DMS114 treated with DMSO at 0.1 percent for 48 hours (cell line): Measurements from ENCODE around the gene KIRREL3.

Experiments used
- DNase-seq: peaks from one replicate; lab custom pipeline; 2025; ENCODE audit not compliant: unreplicated experiment; lab: John Stamatoyannopoulos, UW

KIRREL3 gene

DNA sequence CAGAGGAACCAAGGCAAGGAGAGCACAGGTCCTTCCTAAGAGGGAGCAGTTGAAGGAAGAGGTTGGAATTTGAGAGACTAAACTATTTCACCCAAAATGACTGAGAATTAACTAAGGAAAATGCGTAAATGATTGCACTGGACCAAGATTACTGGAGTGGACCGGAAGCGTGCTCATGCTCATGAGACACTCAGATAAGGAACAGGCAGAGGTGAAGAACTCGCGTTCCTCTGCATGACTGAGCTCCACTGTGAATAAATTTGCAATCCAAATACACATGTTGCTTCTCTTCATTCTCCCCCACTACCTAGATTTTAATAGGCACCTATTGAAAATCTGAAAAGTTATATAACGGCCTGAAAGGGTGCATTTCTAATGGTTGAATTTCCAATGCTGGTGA lies 207.0 kb downstream of the KIRREL3 start:
- no peak for DNase-seq

- DNase-seq, result no peak
Measured at GRCh38 chr11:126791991-126792390, 208.6 kb downstream of the KIRREL3 start.

- no peak for DNase-seq
Measured at GRCh38 chr11:126791446-126791845, 209.1 kb downstream of the KIRREL3 start.

GRCh38 chr11:126790550-126791081 lies 210.0 kb downstream of the KIRREL3 start:
- no peak for DNase-seq

DNA sequence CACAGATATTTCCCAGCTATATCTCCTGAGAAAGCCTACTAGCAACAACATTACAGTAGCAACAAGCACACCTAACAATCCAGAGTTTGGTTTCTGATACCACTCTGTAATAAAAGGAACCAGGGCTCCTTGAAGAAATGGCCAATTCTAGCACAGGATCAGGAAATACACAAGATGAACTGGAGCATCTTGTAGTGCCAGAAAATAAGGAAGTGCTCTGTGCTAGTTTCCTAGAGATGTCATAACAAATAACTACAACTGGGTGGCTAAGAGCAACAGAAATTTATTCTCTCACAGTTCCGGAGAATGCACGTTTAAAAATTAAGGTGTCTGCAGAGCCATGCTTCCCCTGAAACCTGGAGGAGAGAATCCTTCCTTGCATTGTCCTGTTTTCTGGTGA lies 217.8 kb downstream of the KIRREL3 start:
- DNase-seq, result no peak

- no peak for DNase-seq
Measured at GRCh38 chr11:126781942-126782341, 218.6 kb downstream of the KIRREL3 start.

GRCh38 chr11:126776119-126776518 lies 224.5 kb downstream of the KIRREL3 start:
- DNase-seq, result no peak

GRCh38 chr11:126772267-126772666 lies 228.3 kb downstream of the KIRREL3 start:
- no peak for DNase-seq

- DNase-seq, result no peak
Measured at GRCh38 chr11:126768702-126769101, 231.9 kb downstream of the KIRREL3 start.

GRCh38 chr11:126766440-126766839 lies 234.1 kb downstream of the KIRREL3 start:
- DNase-seq, result no peak

DNA sequence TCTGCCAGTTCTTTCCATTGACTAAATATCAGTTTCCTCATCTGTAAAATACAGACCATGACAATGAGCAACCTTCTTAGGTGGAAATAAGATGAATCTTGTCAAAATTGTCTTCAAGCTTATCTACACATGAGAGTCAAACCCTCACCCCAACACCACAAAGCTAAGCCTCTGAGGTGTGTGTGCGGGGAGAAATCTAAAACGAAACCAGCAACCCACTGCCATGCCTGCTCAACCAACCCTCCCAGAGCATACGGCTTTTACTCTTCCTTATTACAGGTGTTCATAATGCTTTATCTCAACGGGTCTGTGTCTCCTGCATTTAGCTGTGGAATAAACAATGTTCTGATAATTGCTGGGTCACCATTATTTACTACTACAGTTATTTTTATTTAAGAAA lies 235.4 kb downstream of the KIRREL3 start:
- DNase-seq, result no peak

DNA sequence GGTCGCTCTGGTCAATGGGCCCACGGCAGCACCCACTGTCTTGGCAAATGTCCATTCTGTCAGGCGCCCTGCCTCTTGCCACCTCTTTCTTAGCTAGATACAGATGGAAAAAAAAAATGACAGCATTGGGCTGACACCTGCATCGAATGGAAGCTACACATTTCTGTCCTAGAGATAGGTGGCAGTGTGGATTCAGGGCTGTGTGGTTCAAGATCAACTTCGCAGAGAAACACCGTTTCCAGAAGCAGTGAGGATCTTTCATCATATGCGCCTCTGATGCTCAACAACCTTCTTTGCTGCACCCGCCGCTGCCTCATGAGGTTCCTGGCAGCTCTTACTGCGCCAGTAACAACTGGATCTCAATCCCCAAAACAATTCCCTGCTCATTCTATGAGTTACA lies 236.3 kb downstream of the KIRREL3 start:
- no peak for DNase-seq

GRCh38 chr11:126756855-126757254 lies 243.7 kb downstream of the KIRREL3 start:
- DNase-seq, result no peak

DNA sequence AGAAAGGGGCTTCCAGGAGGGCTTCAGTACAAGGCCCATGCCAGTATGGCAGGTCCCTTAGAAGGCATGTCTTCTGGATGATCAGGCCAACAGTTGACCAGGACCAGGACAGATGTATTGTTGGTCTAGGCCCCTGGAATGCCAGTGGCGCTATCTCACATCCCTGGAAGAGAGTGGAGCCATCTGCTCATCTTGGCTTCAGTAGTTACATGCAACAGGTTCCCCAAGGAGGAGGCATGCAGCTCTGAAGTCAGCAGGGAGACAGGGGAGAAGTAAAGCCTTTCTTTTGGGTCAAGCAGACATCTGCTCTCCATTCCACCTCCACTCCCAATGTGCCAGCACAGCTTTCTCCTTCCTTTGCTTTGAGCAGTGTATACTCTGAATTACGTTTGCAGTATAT lies 244.1 kb downstream of the KIRREL3 start:
- no peak for DNase-seq

GRCh38 chr11:126755526-126755925 lies 245.0 kb downstream of the KIRREL3 start:
- no peak for DNase-seq

DNA sequence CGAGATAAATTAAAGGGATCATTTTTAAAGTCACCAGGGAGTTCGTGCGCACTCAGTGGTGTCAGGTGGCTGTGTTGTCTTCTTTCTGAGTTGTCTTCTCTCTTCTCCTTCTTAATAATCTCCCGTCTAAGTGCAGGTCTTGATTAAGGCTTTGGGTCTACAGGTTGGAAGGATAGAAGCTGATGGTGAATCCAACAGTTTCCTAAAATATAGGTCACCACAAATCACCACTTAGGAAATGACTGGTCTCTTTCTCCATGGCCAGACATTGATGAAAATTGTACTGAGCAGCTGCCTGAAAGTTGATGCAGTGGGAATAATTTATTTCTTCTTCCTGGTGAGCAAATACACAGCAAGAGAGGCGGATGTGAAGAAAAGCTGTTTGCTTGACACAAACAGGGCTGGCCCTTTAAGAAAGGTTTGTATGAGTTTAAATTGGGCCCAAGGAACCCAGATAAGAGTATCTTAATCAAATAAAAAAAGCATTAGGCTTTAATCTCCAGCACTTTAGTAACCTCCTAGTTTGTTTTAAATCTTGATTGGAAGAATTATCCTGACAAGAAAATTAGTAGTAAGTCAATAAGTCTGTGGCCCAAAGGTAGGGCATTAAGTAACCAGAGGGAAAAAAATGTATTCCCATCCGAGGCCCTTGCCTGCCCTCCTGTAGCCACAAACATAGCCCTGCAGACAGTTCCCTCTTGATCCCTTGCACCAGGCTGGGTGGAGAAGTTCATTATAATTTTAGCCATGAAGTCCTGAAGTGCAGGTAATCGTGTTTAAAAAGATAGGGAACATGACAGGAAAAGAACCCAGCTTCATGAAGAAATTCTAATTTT lies 245.8 kb downstream of the KIRREL3 start:
- no peak for DNase-seq

DNA sequence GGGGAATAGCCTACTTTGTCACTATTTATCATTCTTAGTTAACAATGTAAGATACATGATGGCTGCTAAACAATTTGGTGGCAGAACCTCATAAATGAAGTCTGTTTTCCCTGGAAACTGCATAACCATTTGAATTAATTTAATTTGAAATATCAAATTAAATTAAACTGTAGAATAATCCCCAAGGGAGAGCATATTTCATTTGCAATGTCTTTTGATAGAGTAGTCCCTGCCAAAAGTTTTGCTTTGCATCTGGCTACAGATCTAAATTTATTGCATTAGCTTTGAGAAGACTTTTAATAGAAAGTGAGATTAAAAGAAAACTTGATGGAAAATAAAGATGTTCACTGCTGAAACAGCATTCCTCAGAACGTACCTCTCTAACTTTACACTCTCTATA lies 246.6 kb downstream of the KIRREL3 start:
- no peak for DNase-seq

- no peak for DNase-seq
Measured at GRCh38 chr11:126751242-126751641, 249.3 kb downstream of the KIRREL3 start.

- no peak for DNase-seq
Measured at GRCh38 chr11:126748793-126749192, 251.8 kb downstream of the KIRREL3 start.

DNA sequence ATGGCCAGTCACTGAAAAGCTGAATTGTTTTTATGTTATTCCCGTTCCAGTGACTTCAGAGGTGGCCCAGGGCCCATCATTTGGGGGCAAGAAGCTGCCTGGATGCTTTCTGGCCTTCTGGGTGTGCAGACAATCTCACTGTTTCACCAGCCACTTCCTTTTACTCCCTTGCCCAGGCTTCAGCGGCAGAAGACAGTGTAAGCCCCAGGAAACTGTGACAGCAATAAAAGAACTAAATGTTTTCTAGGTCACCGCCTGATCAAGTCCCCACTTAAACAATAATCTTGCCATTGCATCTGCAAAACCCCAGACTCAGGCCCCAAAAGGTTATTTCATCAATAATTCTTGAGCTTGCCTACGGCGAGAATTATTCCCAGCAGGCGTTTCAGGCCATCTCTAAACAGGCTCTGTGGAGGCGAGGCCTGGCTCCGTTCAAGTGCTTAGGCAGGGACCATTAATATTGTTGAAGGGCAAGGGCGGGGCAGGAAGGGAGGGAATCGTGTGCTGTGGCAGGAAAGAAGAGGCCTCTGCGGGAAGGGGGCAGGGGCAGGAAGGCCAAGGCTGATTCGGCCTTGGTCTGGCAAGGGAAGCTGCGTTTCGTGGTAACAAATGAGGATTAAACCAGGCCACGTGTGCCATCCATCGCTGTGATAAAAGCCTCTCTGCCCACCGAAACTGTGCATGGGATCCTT lies 252.3 kb downstream of the KIRREL3 start:
- DNase-seq, result no peak

- DNase-seq, result no peak
Measured at GRCh38 chr11:126747315-126747714, 253.3 kb downstream of the KIRREL3 start.

DNA sequence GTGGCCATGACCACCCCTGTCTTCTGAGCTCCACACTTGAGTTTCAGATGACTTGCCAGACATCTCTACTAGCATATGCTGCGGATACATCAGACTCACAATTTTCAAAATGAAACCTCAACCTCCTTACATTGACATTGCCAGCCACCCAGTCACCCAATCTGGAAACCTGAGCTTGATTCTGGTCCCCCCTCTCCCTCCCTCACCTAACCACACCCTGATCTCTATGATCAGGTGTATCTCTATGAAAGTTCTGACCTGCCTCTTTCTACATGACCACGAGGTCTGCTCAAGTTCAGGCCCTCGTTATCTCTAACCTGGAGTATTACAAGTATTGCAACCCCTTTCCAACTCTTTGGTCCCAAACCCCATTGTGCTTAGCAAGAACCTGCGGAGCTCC lies 254.1 kb downstream of the KIRREL3 start:
- DNase-seq, result no peak
